Measurements from ENCODE around the gene ZNF784.

The ZNF784 gene

GRCh38 chr19:55603581-55604292 lies 20.6 kb downstream of the ZNF784 start:
- no peak for DNase-seq (ENCODE audit: low read depth in 3 of 3)

- no peak for DNase-seq (ENCODE audit: low read depth in 3 of 3)
Observed at GRCh38 chr19:55603115-55603514, 21.3 kb downstream of the ZNF784 start.

DNA sequence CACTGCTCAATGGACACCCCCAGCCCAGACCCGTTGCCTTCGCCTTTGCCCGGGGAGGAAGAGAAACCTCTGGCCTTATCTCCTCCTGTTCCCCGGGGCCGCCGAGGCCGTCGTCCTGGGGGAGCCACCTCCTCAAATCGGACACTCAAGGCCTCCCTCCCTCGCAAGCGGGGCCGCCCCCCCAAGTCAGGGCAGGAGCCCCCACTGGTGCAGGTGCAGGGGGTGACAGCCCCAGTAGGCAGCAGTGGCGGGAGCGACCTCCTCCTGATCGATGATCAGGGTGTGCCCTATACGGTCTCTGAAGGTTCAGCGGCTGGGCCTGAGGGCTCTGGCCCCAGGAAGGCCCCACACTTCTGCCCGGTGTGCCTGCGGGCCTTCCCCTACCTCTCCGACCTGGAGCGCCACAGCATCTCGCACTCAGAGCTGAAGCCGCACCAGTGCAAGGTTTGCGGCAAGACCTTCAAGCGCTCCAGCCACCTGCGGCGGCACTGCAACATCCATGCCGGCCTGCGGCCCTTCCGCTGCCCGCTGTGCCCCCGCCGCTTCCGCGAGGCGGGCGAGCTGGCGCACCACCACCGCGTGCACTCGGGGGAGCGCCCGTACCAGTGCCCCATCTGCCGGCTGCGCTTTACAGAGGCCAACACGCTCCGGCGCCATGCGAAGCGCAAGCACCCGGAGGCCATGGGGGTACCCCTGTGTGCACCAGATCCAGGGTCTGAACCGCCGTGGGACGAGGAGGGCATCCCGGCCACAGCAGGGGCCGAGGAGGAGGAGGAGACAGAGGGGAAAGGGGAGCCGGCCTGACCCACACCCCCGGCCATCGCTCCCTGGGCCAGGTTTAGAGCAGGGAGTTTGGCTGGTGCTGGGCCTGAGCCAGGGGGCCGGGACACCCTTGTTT lies 22.0 kb downstream of the ZNF784 start:
- no peak for DNase-seq (ENCODE audit: low read depth in 3 of 3)

DNA sequence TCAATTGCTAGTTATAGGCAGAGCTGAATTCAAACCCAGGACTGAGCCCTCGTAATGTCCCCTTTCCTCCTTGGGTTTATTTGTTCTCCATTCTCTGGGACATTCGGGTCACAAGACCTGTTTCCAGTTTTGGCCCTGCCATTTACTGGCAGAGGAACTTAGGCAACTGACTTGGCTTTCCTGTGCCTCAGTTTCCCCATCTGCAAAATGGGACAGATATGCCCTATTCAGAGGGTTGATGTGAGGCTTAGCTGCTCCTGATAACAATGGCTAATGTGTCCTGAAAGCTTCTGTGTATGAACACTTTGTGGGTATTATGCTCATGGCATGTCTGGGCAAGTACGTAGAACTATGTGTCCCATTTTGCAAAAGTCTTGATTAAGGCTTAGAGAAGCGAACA lies 23.3 kb downstream of the ZNF784 start:
- DNase-seq (ENCODE audit: low read depth in 3 of 3), result no peak

DNA sequence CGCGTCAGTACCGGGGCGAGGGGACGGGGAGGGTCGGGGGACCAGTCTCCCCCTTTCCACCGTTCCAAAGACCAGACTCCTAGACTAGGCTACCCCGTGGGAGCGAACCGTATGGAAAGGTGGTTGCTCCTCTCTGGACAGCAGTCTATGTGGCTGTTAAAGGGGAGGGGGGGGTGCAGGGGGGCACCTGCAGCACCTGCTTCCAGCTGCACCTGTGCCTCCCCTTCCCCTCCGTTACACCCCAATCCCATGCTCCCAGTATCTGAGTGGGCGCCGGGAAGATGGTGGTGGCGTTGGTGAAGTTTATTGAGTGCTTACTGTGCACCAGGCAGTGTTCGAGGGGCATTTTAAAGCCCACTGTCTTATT lies 23.7 kb downstream of the ZNF784 start:
- no peak for DNase-seq (ENCODE audit: low read depth in 3 of 3)

- DNase-seq (ENCODE audit: low read depth in 3 of 3), result peak; percentile 75 to 79 (median 76)
Observed at GRCh38 chr19:55599842-55600661, 24.3 kb downstream of the ZNF784 start, which contains the start of gene ZNF524. ZNF524 (plus strand) TSS chr19:55600288; CDS start chr19:55602113, 1,825 bp downstream.

DNA sequence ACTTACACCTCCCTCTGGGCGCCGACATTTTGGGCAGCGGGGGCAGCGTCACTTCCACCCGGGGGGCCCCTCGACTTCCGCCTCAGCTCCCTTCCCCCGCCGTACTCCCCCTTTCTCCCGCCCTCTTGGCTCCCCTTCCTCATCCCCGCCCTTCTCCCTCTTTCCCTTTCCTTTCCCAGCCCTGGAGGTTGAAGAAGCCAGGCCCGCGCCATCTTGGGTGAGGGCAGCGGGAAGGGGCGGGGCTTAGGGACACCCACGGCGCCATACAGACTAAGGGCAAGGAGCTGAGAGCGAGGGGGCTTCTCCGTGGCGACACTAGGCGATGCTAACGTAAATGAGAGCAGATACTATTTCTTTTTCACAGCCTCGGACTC lies 24.9 kb downstream of the ZNF784 start, which contains the start of gene FIZ1:
FIZ1 (minus strand) TSS at position 50 of the 374 bp plus-strand sequence. CDS start 1,652 bp downstream, outside the sequence.
- DNase-seq (ENCODE audit: low read depth in 3 of 3), result peak; percentile 92 to 95 (median 92)

DNA sequence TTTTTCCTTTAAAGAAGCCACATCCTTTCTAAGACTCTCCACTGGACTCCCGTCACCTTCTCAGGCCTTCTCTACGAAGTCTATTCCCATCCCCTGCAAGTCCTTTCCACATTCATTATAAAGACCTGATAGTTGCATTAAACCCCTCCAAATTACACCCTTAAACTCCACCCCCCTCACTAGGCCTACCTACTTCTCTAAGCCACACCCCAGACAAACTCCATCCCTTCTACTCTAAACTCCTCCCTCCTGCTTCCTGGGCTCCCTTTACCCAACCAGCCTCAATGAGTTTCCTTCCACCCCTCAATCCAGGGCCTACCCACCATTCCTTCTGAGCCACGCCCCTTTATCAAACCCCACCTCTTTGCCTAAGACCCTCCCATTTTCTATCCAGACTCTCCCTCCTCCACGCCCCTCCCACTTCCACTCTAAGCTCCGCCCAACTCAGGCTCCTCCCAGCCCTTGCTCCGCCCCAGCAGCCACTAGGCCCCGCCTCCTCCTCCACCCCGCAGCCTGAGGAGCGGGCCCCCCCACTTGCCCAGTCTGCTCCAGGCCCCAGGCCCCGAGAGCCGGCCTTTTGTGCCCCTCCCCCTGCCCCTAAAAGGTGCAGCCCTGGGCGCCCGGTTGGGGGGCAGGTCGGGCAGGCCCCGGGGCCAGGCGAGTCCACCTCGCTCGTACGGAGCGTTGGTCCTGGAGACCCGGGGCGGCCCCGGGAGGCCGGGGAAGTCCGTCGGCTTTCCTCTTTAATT lies 25.5 kb downstream of the ZNF784 start:
- DNase-seq (ENCODE audit: low read depth in 3 of 3), result peak; percentile 84 to 91 (median 90)

DNA sequence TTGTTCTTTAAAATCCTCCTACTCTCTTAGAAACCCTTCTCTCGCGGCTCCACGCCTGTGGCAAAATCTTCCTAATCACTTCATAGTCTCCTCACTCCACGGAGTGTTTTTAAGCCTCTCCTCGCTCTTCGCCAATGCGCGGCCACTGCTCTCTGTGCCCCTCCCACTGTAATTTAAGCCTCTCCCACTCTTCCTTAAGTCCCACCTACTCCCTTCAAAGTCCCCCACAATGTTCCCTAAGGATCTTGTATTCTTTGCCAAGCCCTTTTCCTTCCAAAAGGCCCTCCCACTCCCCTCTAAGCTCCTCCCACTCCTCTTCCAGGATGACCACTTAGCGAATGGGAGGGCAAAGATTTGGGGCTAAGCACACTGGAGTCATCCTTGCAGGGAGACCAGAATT lies 26.3 kb downstream of the ZNF784 start:
- no peak for DNase-seq (ENCODE audit: low read depth in 3 of 3)

- DNase-seq (ENCODE audit: low read depth in 3 of 3), result no peak
Observed at GRCh38 chr19:55597501-55597921, 26.9 kb downstream of the ZNF784 start.

GRCh38 chr19:55596304-55596703 lies 28.1 kb downstream of the ZNF784 start:
- DNase-seq (ENCODE audit: low read depth in 3 of 3), result no peak

DNA sequence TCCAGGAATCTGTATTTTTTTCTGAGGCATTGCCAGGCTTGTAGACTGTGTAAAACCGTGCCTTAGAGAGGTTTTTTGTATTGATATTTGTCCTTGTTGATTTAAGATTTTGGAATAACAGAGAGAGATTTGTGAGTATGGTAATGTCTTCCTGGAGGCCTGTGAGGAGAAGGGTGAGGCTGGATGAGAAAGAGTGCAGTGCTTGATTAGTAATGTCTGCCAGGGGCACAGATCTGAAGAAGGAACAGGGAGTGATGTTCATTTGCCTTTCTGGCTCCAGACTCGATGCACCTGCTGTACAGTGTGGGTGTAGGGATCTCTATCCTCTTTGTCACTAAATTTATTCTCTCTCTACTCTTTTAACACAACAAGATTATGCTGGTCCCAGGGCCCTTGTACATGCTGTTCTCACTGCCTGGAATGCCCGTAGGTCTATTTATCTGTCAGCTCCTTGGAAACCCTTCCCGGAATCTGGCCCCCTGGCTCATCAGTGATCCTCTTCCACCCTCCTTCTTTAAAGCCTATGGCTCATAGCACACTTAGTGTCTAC lies 29.3 kb downstream of the ZNF784 start:
- no peak for DNase-seq (ENCODE audit: low read depth in 3 of 3)

- no peak for DNase-seq (ENCODE audit: low read depth in 3 of 3)
Observed at GRCh38 chr19:55593096-55593772, 31.1 kb downstream of the ZNF784 start.

GRCh38 chr19:55592391-55593090 lies 31.8 kb downstream of the ZNF784 start:
- no peak for DNase-seq (ENCODE audit: low read depth in 3 of 3)

GRCh38 chr19:55591555-55591954 lies 32.8 kb downstream of the ZNF784 start:
- DNase-seq (ENCODE audit: low read depth in 3 of 3), result no peak

GRCh38 chr19:55590617-55591016 lies 33.7 kb downstream of the ZNF784 start:
- DNase-seq (ENCODE audit: low read depth in 3 of 3), result no peak

DNA sequence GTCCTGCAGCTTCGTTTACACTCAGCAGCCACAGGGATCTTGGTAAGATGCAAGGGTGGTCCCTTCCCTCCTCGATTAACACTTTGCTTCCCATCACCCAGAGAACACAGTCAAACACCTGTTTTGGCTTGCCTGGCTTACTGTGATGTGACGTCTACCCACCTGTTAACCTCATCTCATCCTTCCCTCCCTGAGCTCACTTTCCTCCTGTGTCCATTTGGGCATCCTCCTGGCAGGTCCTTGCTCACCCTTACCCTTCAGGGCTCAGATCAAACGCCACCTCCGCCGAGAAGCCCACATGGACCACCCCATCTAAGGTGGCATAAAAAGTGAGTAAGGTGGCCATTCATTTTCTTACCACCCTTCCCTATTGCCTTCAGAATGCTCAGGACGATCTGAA lies 34.3 kb downstream of the ZNF784 start:
- DNase-seq (ENCODE audit: low read depth in 3 of 3), result no peak

- DNase-seq (ENCODE audit: low read depth in 3 of 3), result no peak
Observed at GRCh38 chr19:55588738-55589137, 35.6 kb downstream of the ZNF784 start.

- peak; percentile 81 to 85 (median 84) for DNase-seq (ENCODE audit: low read depth in 3 of 3)
Observed at GRCh38 chr19:55586976-55587668, 37.2 kb downstream of the ZNF784 start.

All from stimulated activated CD4-positive, alpha-beta T cell treated with anti-CD3 and anti-CD28 coated beads, TNF-alpha, amount 100 ng/mL, for 4 hours (primary cell).